WTC11 (cell line): ENCODE results near the gene PAM16. TPM values are rescaled to one million over a fixed set of nuclear protein-coding genes. Genes with fewer than 3 reads are reported as not detected.
A peak's percentile ranks its signal among the peaks of the same experiment; 100 is the strongest.

Source experiments
- ATAC-seq: fragments of 200-7000 bp; cut with Tn5 transposase; 2 replicates; pipeline ENCODE4 v1.10.0; 2021; ENCODE audit warnings: mild to moderate bottlenecking, moderate library complexity
- CTCF ChIA-PET: fragments of 300-600 bp; sonication (Branson Sonifier 250); formaldehyde crosslinking; loops from one replicate; lab custom pipeline; 2021; ENCODE audit warnings: antibody characterized with exemption; lab: Charles Lee
- POLR2A ChIA-PET: fragments of 350-600 bp; sonication (Branson Sonifier 250); formaldehyde crosslinking; loops from one replicate; lab custom pipeline; 2021; ENCODE audit warnings: antibody characterized with exemption; lab: Charles Lee
- DNase-seq: peaks from one replicate; pipeline ENCODE4 v3.0.0; 2021; ENCODE audit warnings: low spot score
- H3K27ac Mint-ChIP-seq: 2 replicates; pipeline ENCODE4 v1.8.0; 2021; ENCODE audit warnings: mixed read lengths
- H3K27me3 Mint-ChIP-seq: 2 replicates; pipeline ENCODE4 v1.8.0; 2021; ENCODE audit warnings: low read depth, mild to moderate bottlenecking, moderate library complexity, mixed read lengths
- H3K36me3 Mint-ChIP-seq: 2 replicates; pipeline ENCODE4 v1.8.0; 2021; ENCODE audit warnings: mixed read lengths
- H3K4me1 Mint-ChIP-seq: 2 replicates; pipeline ENCODE4 v1.8.0; 2022; ENCODE audit warnings: mixed read lengths
- H3K4me3 Mint-ChIP-seq: 2 replicates; pipeline ENCODE4 v1.8.0; 2021; ENCODE audit warnings: mild to moderate bottlenecking, moderate library complexity, mixed read lengths
- H3K9me3 Mint-ChIP-seq: 2 replicates; pipeline ENCODE4 v1.8.0; 2021; ENCODE audit warnings: mixed read lengths
- ATF6 ChIP-seq: sonication (generic); formaldehyde crosslinking; IDR thresholded peaks from 2 replicates; pipeline ENCODE4 v1.8.1; 2023; ENCODE audit warnings: mild to moderate bottlenecking, missing genetic modification reagents
- ETV6 ChIP-seq: sonication (generic); formaldehyde crosslinking; IDR thresholded peaks from 2 replicates; pipeline ENCODE4 v1.8.1; 2022; ENCODE audit warnings: mild to moderate bottlenecking, missing genetic modification reagents
- FOXP1 ChIP-seq: sonication (generic); formaldehyde crosslinking; IDR thresholded peaks from 2 replicates; pipeline ENCODE4 v1.8.0; 2022; ENCODE audit warnings: missing genetic modification reagents, mild to moderate bottlenecking, moderate library complexity, borderline replicate concordance
- JAZF1 ChIP-seq: fragments of 250-450 bp; sonication (Bioruptor Pico); IDR thresholded peaks from 2 replicates; pipeline ENCODE4 v1.9.0; 2021; ENCODE audit warnings: moderate library complexity, mild to moderate bottlenecking, inconsistent platforms
- MYBL2 ChIP-seq: sonication (generic); formaldehyde crosslinking; IDR thresholded peaks from 2 replicates; pipeline ENCODE4 v1.8.1; 2023; ENCODE audit warnings: mild to moderate bottlenecking, moderate library complexity, missing genetic modification reagents
- NR2C2 ChIP-seq: sonication (generic); formaldehyde crosslinking; IDR thresholded peaks from 2 replicates; pipeline ENCODE4 v1.8.0; 2022; ENCODE audit warnings: mild to moderate bottlenecking, missing genetic modification reagents
- PRRX2 ChIP-seq: fragments of 250-450 bp; sonication (Bioruptor Pico); IDR thresholded peaks from 2 replicates; pipeline ENCODE4 v1.8.0; 2021; ENCODE audit warnings: mild to moderate bottlenecking
- SMAD4 ChIP-seq: sonication (generic); formaldehyde crosslinking; IDR thresholded peaks from 2 replicates; pipeline ENCODE4 v1.8.0; 2022; ENCODE audit warnings: mild to moderate bottlenecking, missing genetic modification reagents
- TEAD4 ChIP-seq: sonication (generic); formaldehyde crosslinking; IDR thresholded peaks from 2 replicates; pipeline ENCODE4 v1.8.0; 2022; ENCODE audit warnings: mild to moderate bottlenecking, missing genetic modification reagents
- USF2 ChIP-seq: sonication (generic); formaldehyde crosslinking; IDR thresholded peaks from 2 replicates; pipeline ENCODE4 v1.8.1; 2023; ENCODE audit warnings: mild to moderate bottlenecking, missing genetic modification reagents, moderate library complexity
- ZNF121 ChIP-seq: sonication (generic); formaldehyde crosslinking; IDR thresholded peaks from 2 replicates; pipeline ENCODE4 v1.8.0; 2023; ENCODE audit warnings: missing genetic modification reagents
- ZNF263 ChIP-seq: sonication (generic); formaldehyde crosslinking; IDR thresholded peaks from 2 replicates; pipeline ENCODE4 v1.8.1; 2022; ENCODE audit warnings: low read depth, mild to moderate bottlenecking, moderate library complexity, missing genetic modification reagents
- total RNA-seq: library from RNA; stranded (reverse); gene quantifications from 3 replicates; pipeline ENCODE4 v1.2.3, GENCODE V29; 2021

Gene PAM16
- total RNA-seq, 1 experiment from 2014 or later = 88.9 TPM

- no peaks in the 10 kb centered on the region for H3K27me3 Mint-ChIP-seq
- peak overlapping the region; percentile 92 for H3K27ac Mint-ChIP-seq
- no peaks in the 10 kb centered on the region for H3K9me3 Mint-ChIP-seq
- H3K4me3 Mint-ChIP-seq = no peak overlapping the region
- ATAC-seq (peak; percentile 23), DNase-seq (peak; percentile 72)
- POLR2A ChIA-PET = interaction anchor here (0.7 to 3.2 kb wide), 9 partner anchors 10 to 120 kb away, joined by 3 to 25 read pairs (median 5); no protein-coding TSS in a partner anchor
- CTCF ChIA-PET = interaction anchor here (0.8 to 9.6 kb wide), 21 partner anchors 10 to 191 kb away, joined by 3 to 316 read pairs (median 8); partner anchors contain the start of genes PAM16 and TFAP4
- H3K36me3 Mint-ChIP-seq = peaks cover 2% of the 10 kb centered on the region; the same call in 1 of the 2 replicates
- no peak for TF ChIP-seq ATF6
- 0 out of 2 replicates have a peak, but pooled peaks have one; percentile 14 for TF ChIP-seq USF2 (CRISPR knock-in tag)
- TF ChIP-seq ETV6 (CRISPR knock-in tag) = peak; percentile 64; the same call in 1 of the 2 replicates
- peak; percentile 83 for TF ChIP-seq ZNF121
- no peak for TF ChIP-seq TEAD4 (CRISPR knock-in tag)
- no peak for TF ChIP-seq MYBL2 (CRISPR knock-in tag)
- H3K4me1 Mint-ChIP-seq = peaks cover 48% of the 10 kb centered on the region
Measured at GRCh38 chr16:4391631-4392381, 40.7 kb upstream of the PAM16 start.

GRCh38 chr16:4390266-4391260 lies 39.4 kb upstream of the PAM16 start:
- peaks cover 48% of the 10 kb centered on the region for H3K4me1 Mint-ChIP-seq
- H3K4me3 Mint-ChIP-seq = no peak overlapping the region
- peak; percentile 17 for ATAC-seq

DNA sequence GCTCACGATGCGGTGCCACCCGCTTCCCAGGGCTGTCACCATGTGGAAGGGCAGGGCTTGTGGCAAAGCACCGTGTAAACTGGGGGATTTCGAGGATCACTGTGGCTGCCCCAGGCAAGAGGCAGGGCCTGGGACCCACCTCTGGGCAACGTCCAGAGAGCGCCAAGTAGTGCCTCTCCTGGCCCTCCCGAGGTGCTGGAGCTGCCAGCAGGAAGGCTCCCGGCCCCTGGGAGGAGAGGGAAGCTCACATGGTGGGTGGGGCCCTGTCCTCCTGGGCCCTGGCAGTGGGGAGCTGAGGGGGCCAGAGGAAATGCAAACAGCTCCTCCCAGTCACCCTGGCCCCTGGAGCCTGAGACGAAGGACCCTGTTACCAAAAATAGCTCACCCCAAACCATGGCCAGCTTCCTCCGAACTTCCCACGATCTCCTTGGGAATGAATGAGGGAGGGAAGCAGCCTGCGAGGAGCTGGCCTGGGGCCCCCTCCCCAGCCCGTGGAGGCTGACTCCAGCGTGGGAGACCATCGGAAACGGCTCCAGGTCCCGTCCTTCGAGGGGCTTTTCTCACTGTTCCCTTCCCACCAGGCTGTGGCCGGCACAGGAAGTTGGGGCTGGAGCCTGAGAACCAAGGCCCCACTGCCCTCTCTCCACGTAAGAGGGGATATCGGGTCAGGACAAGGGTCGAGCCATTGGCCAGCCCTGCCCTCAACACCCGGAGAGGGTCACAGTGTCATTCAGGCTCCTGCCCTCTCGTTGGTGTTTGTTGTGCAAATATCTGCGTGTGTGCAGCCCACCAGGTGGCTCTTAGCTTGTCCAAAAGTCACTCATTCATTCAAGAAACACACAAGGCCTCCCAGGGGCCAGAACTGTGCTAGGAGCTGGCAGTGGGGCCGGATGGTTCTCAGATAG lies 38.2 kb upstream of the PAM16 start:
- DNase-seq (peak; percentile 14), ATAC-seq (no peak)
- no peaks in the 10 kb centered on the region for H3K9me3 Mint-ChIP-seq
- H3K27me3 Mint-ChIP-seq = no peaks in the 10 kb centered on the region
- H3K4me3 Mint-ChIP-seq = no peak overlapping the region
- H3K27ac Mint-ChIP-seq = peak overlapping the region; percentile 63
- POLR2A ChIA-PET = interaction anchor here (0.8 to 1.6 kb wide), 5 partner anchors 9 to 20 kb away, joined by 3 to 5 read pairs (median 4); no protein-coding TSS in a partner anchor
- no peaks in the 10 kb centered on the region for H3K36me3 Mint-ChIP-seq
- CTCF ChIA-PET = interaction anchor here (0.7 to 9.6 kb wide), 16 partner anchors 11 to 136 kb away, joined by 3 to 316 read pairs (median 6); partner anchors contain the start of gene PAM16
- peaks cover 45% of the 10 kb centered on the region for H3K4me1 Mint-ChIP-seq
- TF ChIP-seq JAZF1 (CRISPR knock-in tag) = no peak
- no peak for TF ChIP-seq ZNF263

More at GRCh38 chr16:4390266-4391260, 39.4 kb upstream of the PAM16 start:
- no peaks in the 10 kb centered on the region for H3K9me3 Mint-ChIP-seq
- H3K27me3 Mint-ChIP-seq = no peaks in the 10 kb centered on the region
- H3K36me3 Mint-ChIP-seq = peaks cover 1% of the 10 kb centered on the region; the same call in 1 of the 2 replicates
- ChIA-PET POLR2A (interaction anchor here (0.6 to 3.2 kb wide), 5 partner anchors 9 to 278 kb away, joined by 3 to 25 read pairs (median 3); no protein-coding TSS in a partner anchor), CTCF (interaction anchor here (0.5 to 9.6 kb wide), 19 partner anchors 9 to 431 kb away, joined by 3 to 316 read pairs (median 6); partner anchors contain the start of genes PAM16 and TFAP4)
- TF ChIP-seq NR2C2 (no peak), ETV6 (CRISPR knock-in tag) (no peak), FOXP1 (CRISPR knock-in tag) (0 out of 2 replicates have a peak, but pooled peaks have one; percentile 39), PRRX2 (CRISPR knock-in tag) (no peak), SMAD4 (CRISPR knock-in tag) (no peak)
- H3K27ac Mint-ChIP-seq = peak overlapping the region; percentile 83
- peak; percentile 62 for DNase-seq
